MCF 10A (cell line): Measurements from ENCODE around the gene TBC1D24. TPM values are rescaled to one million over a fixed set of nuclear protein-coding genes. Genes with fewer than 3 reads are reported as not detected.
A peak's percentile ranks its signal among the peaks of the same experiment; 100 is the strongest.

Experiments
- BruUV-seq: library from RNA; stranded (reverse); fragments of 400-500 nt; replicated peaks from 2 replicates; lab custom pipeline; 2021; lab: Mats Ljungman, UMichigan
- CTCF ChIA-PET: fragments of 300-600 bp; sonication (Branson Sonifier 250); formaldehyde crosslinking; extraction: SDS; loops from one replicate; lab custom pipeline; 2021; ENCODE audit warnings: antibody characterized with exemption, inconsistent platforms; lab: Yijun Ruan, JAX
- POLR2A ChIA-PET: fragments of 300-600, 350-650 bp; sonication (Branson Sonifier 250); formaldehyde crosslinking; extraction: SDS; loops from one replicate; lab custom pipeline; 2020; ENCODE audit warnings: antibody characterized with exemption, inconsistent platforms; lab: Yijun Ruan, JAX
- DNase-seq: peaks from one replicate; pipeline ENCODE4 v3.0.0-alpha.2; 2018; ENCODE audit not compliant: unreplicated experiment
- H3K27ac Mint-ChIP-seq: one replicate; pipeline ENCODE4 v1.8.0; 2022; ENCODE audit warnings: mild to moderate bottlenecking, low read depth, mixed read lengths; ENCODE audit not compliant: unreplicated experiment
- H3K27me3 Mint-ChIP-seq: one replicate; pipeline ENCODE4 v1.8.0; 2022; ENCODE audit warnings: mixed read lengths; ENCODE audit not compliant: insufficient read depth, unreplicated experiment
- H3K36me3 Mint-ChIP-seq: one replicate; pipeline ENCODE4 v1.8.0; 2022; ENCODE audit warnings: mild to moderate bottlenecking, moderate library complexity, mixed read lengths; ENCODE audit not compliant: insufficient read depth, unreplicated experiment
- H3K4me1 Mint-ChIP-seq: one replicate; pipeline ENCODE4 v1.8.0; 2022; ENCODE audit warnings: mixed read lengths; ENCODE audit not compliant: insufficient read depth, unreplicated experiment
- H3K4me3 Mint-ChIP-seq: one replicate; pipeline ENCODE4 v1.8.0; 2022; ENCODE audit warnings: mild to moderate bottlenecking, moderate library complexity, mixed read lengths; ENCODE audit not compliant: unreplicated experiment
- H3K9me3 Mint-ChIP-seq: one replicate; pipeline ENCODE4 v1.8.0; 2022; ENCODE audit warnings: mixed read lengths; ENCODE audit not compliant: unreplicated experiment
- CTCF ChIP-seq: fragments of 200-600 bp; IDR thresholded peaks from one replicate; pipeline ENCODE4 v1.8.0; 2022; ENCODE audit warnings: antibody characterized with exemption, mild to moderate bottlenecking; ENCODE audit not compliant: unreplicated experiment
- intact Hi-C: fragments of 100-400 bp; cut with micrococcal nuclease; formaldehyde crosslinking; loops from 2 replicates; pipeline ENCODE4 v1.14.1; 2022
- total RNA-seq: library from RNA; stranded (reverse); gene quantifications from 2 replicates; pipeline ENCODE4 v1.2.3, GENCODE V29; 2022

Gene TBC1D24
- total RNA-seq, 1 experiment from 2014 or later, result 8.1 TPM

- CTCF ChIA-PET, result interaction anchor here (0.5 kb wide), 1 partner anchor 10 kb away, joined by 3 read pairs; no protein-coding TSS in a partner anchor
- BruUV-seq, result TSS peak; percentile 51
- DNase-seq, result no peak
- Mint-ChIP-seq H3K27me3 (no peaks in the 10 kb centered on the region), H3K9me3 (no peaks in the 10 kb centered on the region), H3K27ac (no peak overlapping the region), H3K4me3 (peak overlapping the region; percentile 86), H3K4me1 (peaks cover 20% of the 10 kb centered on the region), H3K36me3 (peaks cover 3% of the 10 kb centered on the region)
- intact Hi-C loops, result no loop called here
- POLR2A ChIA-PET, result interaction anchor here (1.8 kb wide), 1 partner anchor 159 kb away, joined by 8 read pairs; no protein-coding TSS in a partner anchor
- no peak for TF ChIP-seq CTCF
These were observed 46.7 kb upstream of the TBC1D24 start for GRCh38 chr16:2428051-2428783.

- no peak for DNase-seq
- peaks cover 20% of the 10 kb centered on the region for H3K4me1 Mint-ChIP-seq
- POLR2A ChIA-PET, result interaction anchor here (1.8 kb wide), 1 partner anchor 160 kb away, joined by 8 read pairs; no protein-coding TSS in a partner anchor
- H3K9me3 Mint-ChIP-seq, result no peaks in the 10 kb centered on the region
- TF ChIP-seq CTCF, result no peak
- no peaks in the 10 kb centered on the region for H3K27me3 Mint-ChIP-seq
- BruUV-seq, result no TSS peak
- intact Hi-C loops, result loop anchor here (1.0 kb wide), 1 partner anchor 88 kb away; the partner anchor contains the start of gene ABCA3
- peak overlapping the region; percentile 86 for H3K4me3 Mint-ChIP-seq
- CTCF ChIA-PET, result interaction anchor here (0.5 kb wide), 1 partner anchor 10 kb away, joined by 3 read pairs; no protein-coding TSS in a partner anchor
- H3K36me3 Mint-ChIP-seq, result peaks cover 7% of the 10 kb centered on the region
- H3K27ac Mint-ChIP-seq, result no peak overlapping the region
These were observed 46.2 kb upstream of the TBC1D24 start for GRCh38 chr16:2428784-2429033.

- ChIA-PET POLR2A (interaction anchor here (0.8 to 2.1 kb wide), 12 partner anchors 11 to 178 kb away, joined by 3 to 10 read pairs (median 4); partner anchors contain the start of genes ECI1, NTN3, TBC1D24 and TEDC2), CTCF (interaction anchor here (0.6 to 2.5 kb wide), 9 partner anchors 8 to 1703 kb away, joined by 3 to 15 read pairs (median 4); partner anchors contain the start of gene CCDC78)
- Mint-ChIP-seq H3K4me1 (peaks cover 20% of the 10 kb centered on the region), H3K27me3 (no peaks in the 10 kb centered on the region), H3K27ac (peak within 1 kb of the TSS; percentile 16), H3K36me3 (peaks cover 11% of the 10 kb centered on the region), H3K9me3 (no peaks in the 10 kb centered on the region), H3K4me3 (peak within 1 kb of the TSS; percentile 86)
- BruUV-seq, result no TSS peak
- no peak for TF ChIP-seq CTCF
- intact Hi-C loops, result loop anchor here (1.0 kb wide), 1 partner anchor 89 kb away; the partner anchor contains the start of gene ABCA3
- DNase-seq, result peak; percentile 94
These were observed 45.7 kb upstream of the TBC1D24 start, which contains the start of gene CCNF for GRCh38 chr16:2429034-2429770. TSS of gene CCNF (plus strand) at chr16:2429447. CDS start at chr16:2429482, 35 bp downstream.
